Measurements from ENCODE around the gene DRG2. TPM values are rescaled to one million over a fixed set of nuclear protein-coding genes. Genes with fewer than 3 reads are reported as not detected.

Gene DRG2
- total and polyA plus RNA-seq, 2 of the 8 experiments (the other 6 are each of a cell fraction or from before 2014, with no cell fraction given): 44.6 to 47.8 TPM

DNA sequence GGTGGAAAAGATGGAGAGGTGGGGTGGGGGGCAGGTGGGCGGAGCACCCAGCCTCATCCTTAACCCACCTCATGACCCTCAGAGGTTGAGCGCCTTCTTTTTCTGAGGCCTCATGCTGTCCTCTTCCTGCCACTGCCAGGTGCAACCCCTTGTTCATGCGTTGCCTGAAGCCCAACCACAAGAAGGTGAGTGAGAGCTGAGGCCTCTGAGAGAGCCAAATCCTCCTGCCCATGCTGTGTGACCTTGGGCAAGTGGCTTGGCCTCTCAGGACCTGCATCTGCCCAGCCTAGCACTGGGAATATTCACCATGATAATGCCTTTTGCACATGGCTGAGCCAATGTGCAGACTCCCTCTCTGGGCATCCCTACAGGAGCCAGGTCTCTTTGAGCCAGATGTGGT lies 52.9 kb downstream of the DRG2 start:
- Histone ChIP-seq H3K79me1 (ENCODE audit: low read depth, low read length) (no peaks in the 10 kb centered on the region), H4K5ac (ENCODE audit: insufficient read length, low read depth, low read length) (no peak overlapping the region), H3K4me1 (replicated peaks in 1 of 4; ENCODE audit: control insufficient read depth in 3 of 4, insufficient read depth in 4 of 4, low read length in 3 of 4) (peaks cover 0 to 16% (median 6%) of the 10 kb centered on the region in 4 experiments; a peak in 5 of 7 replicates), H4K91ac (replicated peaks; ENCODE audit: insufficient read length, low read length) (no peak overlapping the region), H3K4ac (replicated peaks; ENCODE audit: insufficient read length, low read depth, low read length) (no peak overlapping the region), H3K27me3 (replicated peaks in 1 of 4; ENCODE audit: control insufficient read depth in 3 of 4, extremely low read depth in 1 of 4, insufficient read depth in 3 of 4, low read length in 3 of 4) (no peaks in the 10 kb centered on the region; a peak in 2 of 7 replicates), H3K9ac (replicated peaks in 1 of 4; ENCODE audit: extremely low read depth in 1 of 4, low read depth in 3 of 4, low read length in 3 of 4) (no peak overlapping the region), H3K4me2 (ENCODE audit: insufficient read depth in 1 of 2, low read depth in 2 of 2, low read length in 2 of 2) (no peak overlapping the region), H3K14ac (ENCODE audit: insufficient read length) (no peak overlapping the region), H2BK5ac (ENCODE audit: low read depth, low read length) (no peak overlapping the region), H3K9me3 (ENCODE audit: insufficient read depth in 2 of 2, low read depth in 1 of 2, low read length in 1 of 2) (no peaks in the 10 kb centered on the region), H3K4me3 (ENCODE audit: extremely low read depth in 1 of 4, insufficient read depth in 2 of 4, low read depth in 3 of 4, low read length in 4 of 4) (no peak overlapping the region), H2BK15ac (ENCODE audit: low read length) (no peak overlapping the region; the same call in 1 of the 2 replicates), H2AK5ac (ENCODE audit: low read depth, low read length) (no peak overlapping the region), H3K18ac (ENCODE audit: extremely low read depth, low read length) (no peak overlapping the region), H3K56ac (replicated peaks; ENCODE audit: insufficient read length, low read depth, low read length) (no peak overlapping the region), H3K27ac (ENCODE audit: low read depth, low read length) (no peak overlapping the region), H2AFZ (ENCODE audit: low read length) (no peak overlapping the region), H2BK12ac (ENCODE audit: low read depth, low read length) (no peak overlapping the region), H3K23me2 (ENCODE audit: low read depth, low read length) (no peaks in the 10 kb centered on the region), H3K79me2 (ENCODE audit: control insufficient read depth in 1 of 2, insufficient read depth in 2 of 2, low read length in 2 of 2) (no peaks in the 10 kb centered on the region), H3K36me3 (ENCODE audit: control insufficient read depth in 2 of 4, insufficient read depth in 4 of 4, low read length in 3 of 4) (no peaks in the 10 kb centered on the region), H4K8ac (ENCODE audit: extremely low read depth, insufficient read depth, low read length) (no peak overlapping the region), H4K20me1 (replicated peaks in 1 of 2; ENCODE audit: control insufficient read depth in 1 of 2, insufficient read depth in 2 of 2, low read length in 2 of 2) (peaks cover 0 to 2% of the 10 kb centered on the region in 2 experiments), H2BK120ac (replicated peaks; ENCODE audit: low read depth, low read length) (no peak overlapping the region), H3K23ac (ENCODE audit: insufficient read length) (no peak overlapping the region), H2BK20ac (ENCODE audit: low read length) (no peak overlapping the region)
- no peak for TF ChIP-seq EZH2 (IDR thresholded peaks at IDR 0.05; ENCODE audit: low read depth, low read length, severe bottlenecking)
- no peak for TF ChIP-seq POU5F1 (IDR thresholded peaks at IDR 0.05; ENCODE audit: low read depth, low read length)
- no peak for TF ChIP-seq RAD21 (IDR thresholded peaks at IDR 0.05 in 1 of 2, conservative IDR thresholded peaks at IDR 0.05 in 1 of 2; ENCODE audit: low read depth in 2 of 2, low read length in 2 of 2)
- TF ChIP-seq CBX8 (IDR thresholded peaks at IDR 0.05; ENCODE audit: borderline replicate concordance, low read depth, low read length): no peak
- TF ChIP-seq, protein P1, sequence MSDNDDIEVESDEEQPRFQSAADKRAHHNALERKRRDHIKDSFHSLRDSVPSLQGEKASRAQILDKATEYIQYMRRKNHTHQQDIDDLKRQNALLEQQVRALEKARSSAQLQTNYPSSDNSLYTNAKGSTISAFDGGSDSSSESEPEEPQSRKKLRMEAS (IDR thresholded peaks at IDR 0.05): no peak
- TF ChIP-seq TCF12 (IDR thresholded peaks at IDR 0.05; ENCODE audit: low read depth, low read length): no peak
- no peak for TF ChIP-seq RBBP5 (IDR thresholded peaks at IDR 0.05; ENCODE audit: borderline replicate concordance, low read depth, low read length)
- TF ChIP-seq CBX5 (IDR thresholded peaks at IDR 0.05; ENCODE audit: low read depth, low read length): no peak
- TF ChIP-seq ASH2L (IDR thresholded peaks at IDR 0.05; ENCODE audit: low read length): no peak
- TF ChIP-seq CHD1 (IDR thresholded peaks at IDR 0.05; ENCODE audit: low read depth, low read length): no peak
- no peak for TF ChIP-seq KDM4A (IDR thresholded peaks at IDR 0.05; ENCODE audit: low read depth, low read length, severe bottlenecking)
- TF ChIP-seq EP300 (IDR thresholded peaks at IDR 0.05; ENCODE audit: borderline replicate concordance in 1 of 2, low read depth in 2 of 2, low read length in 2 of 2): no peak
- ChIA-PET POLR2A (ENCODE audit: partially characterized antibody) (interaction anchor here (0.5 kb wide), 1 partner anchor 103 kb away, joined by 3 read pairs; no protein-coding TSS in a partner anchor), CTCF (ENCODE audit: partially characterized antibody) (interaction anchor here (0.8 to 10.9 kb wide), 25 partner anchors 10 to 213 kb away, joined by 3 to 141 read pairs (median 7); partner anchors contain the start of gene ALKBH5)
- FAIRE-seq (no peak), DNase-seq (ENCODE audit: low read depth in 1 of 2, low spot score in 2 of 2) (no peak)
- 94% methylated on average over 3 of the region's 3 CpGs; no CpG with 5 or more reads in 1 of the 2 experiments for WGBS, 2 experiments (ENCODE audit: extremely low coverage in 1 of 2, insufficient coverage in 1 of 2, insufficient read length in 1 of 2, insufficient replicate concordance in 2 of 2, low coverage in 1 of 2, low lambda C conversion rate in 2 of 2, missing lambda C conversion rate in 1 of 2)
